H9 (cell line): ENCODE results near the gene LRP1B. TPM values are rescaled to one million over a fixed set of nuclear protein-coding genes. Genes with fewer than 3 reads are reported as not detected.

ENCODE experiments used
- DNase-seq: peaks from one replicate; pipeline ENCODE4 v3.0.0-alpha.2; 2017
- H2AFZ ChIP-seq: one replicate; pipeline ENCODE4 v1.6.1; 2013; ENCODE audit warnings: mild to moderate bottlenecking, low read length, control low read depth, moderate library complexity
- H2AK5ac ChIP-seq: 2 replicates; pipeline ENCODE4 v1.6.1; 2013; ENCODE audit warnings: low read length, control low read depth, mixed read lengths; ENCODE audit not compliant: insufficient read length
- H2BK120ac ChIP-seq: one replicate; pipeline ENCODE4 v1.6.1; 2013; ENCODE audit warnings: low read depth, mild to moderate bottlenecking, low read length, control low read depth, inconsistent platforms; ENCODE audit not compliant: poor library complexity, severe bottlenecking
- H2BK12ac ChIP-seq: 2 replicates; pipeline ENCODE4 v1.6.1; 2013; ENCODE audit warnings: low read length, control low read depth, mixed read lengths, low read depth; ENCODE audit not compliant: insufficient read length
- H2BK15ac ChIP-seq: 2 replicates; pipeline ENCODE4 v1.6.1; 2013; ENCODE audit warnings: low read depth, low read length, control low read depth
- H2BK20ac ChIP-seq: one replicate; pipeline ENCODE4 v1.6.1; 2013; ENCODE audit warnings: low read depth, mild to moderate bottlenecking, low read length, control low read depth, inconsistent platforms; ENCODE audit not compliant: poor library complexity, severe bottlenecking
- H2BK5ac ChIP-seq: 2 replicates; pipeline ENCODE4 v1.6.1; 2013; ENCODE audit warnings: low read length, control low read depth, mixed read lengths; ENCODE audit not compliant: insufficient read length
- H3K14ac ChIP-seq: 2 replicates; pipeline ENCODE4 v1.6.1; 2013; ENCODE audit warnings: low read length, control low read depth; ENCODE audit not compliant: insufficient read depth
- H3K18ac ChIP-seq: 2 replicates; pipeline ENCODE4 v1.6.1; 2013; ENCODE audit warnings: low read depth, mild to moderate bottlenecking, mixed read lengths, low read length, control low read depth; ENCODE audit not compliant: insufficient read length
- H3K23ac ChIP-seq: 2 replicates; pipeline ENCODE4 v1.6.1; 2013; ENCODE audit warnings: low read length, control low read depth, mixed read lengths, low read depth; ENCODE audit not compliant: insufficient read length
- H3K23me2 ChIP-seq: 2 replicates; pipeline ENCODE4 v1.6.1; 2013; ENCODE audit warnings: low read depth, mild to moderate bottlenecking, mixed read lengths, low read length, control low read depth; ENCODE audit not compliant: insufficient read length, poor library complexity, severe bottlenecking
- H3K27ac ChIP-seq: 2 replicates; pipeline ENCODE4 v1.5.1; 2013; ENCODE audit warnings: low read length, control low read depth, mixed read lengths, low read depth; ENCODE audit not compliant: insufficient read length
- H3K27me3 ChIP-seq: 2 replicates; pipeline ENCODE4 v1.6.1; 2013; ENCODE audit warnings: low read length, control low read depth, inconsistent platforms; ENCODE audit not compliant: insufficient read depth
- H3K4ac ChIP-seq: 2 replicates; pipeline ENCODE4 v1.6.1; 2013; ENCODE audit warnings: low read depth, mild to moderate bottlenecking, control low read depth, inconsistent platforms, low read length, moderate library complexity
- H3K4me1 ChIP-seq: 2 replicates; pipeline ENCODE4 v1.6.1; 2013; ENCODE audit warnings: low read length, control low read depth, inconsistent platforms; ENCODE audit not compliant: insufficient read depth
- H3K4me2 ChIP-seq: 2 replicates; pipeline ENCODE4 v1.6.1; 2013; ENCODE audit warnings: low read length, control low read depth, mixed read lengths; ENCODE audit not compliant: insufficient read length, insufficient read depth
- H3K56ac ChIP-seq: 2 replicates; pipeline ENCODE4 v1.6.1; 2013; ENCODE audit warnings: low read depth, mild to moderate bottlenecking, mixed read lengths, low read length, control low read depth; ENCODE audit not compliant: insufficient read length
- H3K79me1 ChIP-seq: 2 replicates; pipeline ENCODE4 v1.6.1; 2013; ENCODE audit warnings: low read depth, mild to moderate bottlenecking, moderate library complexity, low read length, control low read depth, inconsistent platforms; ENCODE audit not compliant: insufficient read depth, poor library complexity, severe bottlenecking
- H3K79me2 ChIP-seq: 2 replicates; pipeline ENCODE4 v1.6.1; 2013; ENCODE audit warnings: low read length, control low read depth, inconsistent platforms; ENCODE audit not compliant: insufficient read depth
- H3K9ac ChIP-seq: 2 replicates; pipeline ENCODE4 v1.6.1; 2013; ENCODE audit warnings: low read length, control low read depth, mixed read lengths; ENCODE audit not compliant: insufficient read length; ENCODE audit errors: extremely low read depth
- H3K9me3 ChIP-seq: one replicate; pipeline ENCODE4 v1.6.1; 2013; ENCODE audit warnings: low read depth, low read length, inconsistent platforms; ENCODE audit not compliant: control insufficient read depth
- H3T11ph ChIP-seq: one replicate; pipeline ENCODE4 v1.6.1; 2013; ENCODE audit warnings: mild to moderate bottlenecking, low read length, control low read depth, inconsistent platforms
- H4K20me1 ChIP-seq: one replicate; pipeline ENCODE4 v1.6.1; 2013; ENCODE audit not compliant: control insufficient read depth, insufficient read length, insufficient read depth
- H4K5ac ChIP-seq: 2 replicates; pipeline ENCODE4 v1.6.1; 2013; ENCODE audit warnings: low read depth, mild to moderate bottlenecking, mixed read lengths, low read length, control low read depth; ENCODE audit not compliant: insufficient read length
- H4K8ac ChIP-seq: replicated peaks from 2 replicates; pipeline ENCODE4 v1.6.1; 2013; ENCODE audit warnings: low read length, control low read depth, mixed read lengths, low read depth; ENCODE audit not compliant: insufficient read length
- H4K91ac ChIP-seq: 2 replicates; pipeline ENCODE4 v1.6.1; 2013; ENCODE audit warnings: low read depth, mild to moderate bottlenecking, moderate library complexity, mixed read lengths, low read length, control low read depth; ENCODE audit not compliant: insufficient read length
- H3K27ac Mint-ChIP-seq, 3 experiments: 2 replicates in 2 of 3; 3 replicates in 1 of 3; pipeline ENCODE4 v1.8.0; 2020 to 2021; ENCODE audit warnings: mixed read lengths in 3 of 3, mild to moderate bottlenecking in 1 of 3, moderate library complexity in 1 of 3
- H3K27me3 Mint-ChIP-seq: 2 replicates; pipeline ENCODE4 v1.8.0; 2021; ENCODE audit warnings: low read depth, mild to moderate bottlenecking, moderate library complexity, mixed read lengths
- H3K36me3 Mint-ChIP-seq, 3 experiments: 2 replicates in 2 of 3; 3 replicates in 1 of 3; pipeline ENCODE4 v1.8.0; 2020 to 2021; ENCODE audit warnings: low read depth in 3 of 3, mixed read lengths in 3 of 3; ENCODE audit not compliant: insufficient read depth in 1 of 3
- H3K4me1 Mint-ChIP-seq, 2 experiments: 2 replicates each; pipeline ENCODE4 v1.8.0; 2020; ENCODE audit warnings: mixed read lengths in 2 of 2
- H3K4me3 Mint-ChIP-seq, 2 experiments: 2 replicates in 1 of 2; 3 replicates in 1 of 2; pipeline ENCODE4 v1.8.0; 2020 to 2021; ENCODE audit warnings: mild to moderate bottlenecking in 2 of 2, mixed read lengths in 2 of 2, moderate library complexity in 1 of 2
- H3K9me3 Mint-ChIP-seq, 2 experiments: 2 replicates in 1 of 2; 3 replicates in 1 of 2; pipeline ENCODE4 v1.8.0; 2020; ENCODE audit warnings: mild to moderate bottlenecking in 2 of 2, mixed read lengths in 2 of 2, moderate library complexity in 1 of 2
- CTCF ChIP-seq: fragments of 200-600 bp; sonication (generic); conservative IDR thresholded peaks from 3 replicates; pipeline ENCODE4 v1.8.0; 2021; ENCODE audit warnings: antibody characterized with exemption, mild to moderate bottlenecking
- WGBS: extraction: QIAGEN DNeasy Blood & Tissue Kit; methylation state at CpG from one replicate; pipeline ENCODE4 v1.1.7; 2013; ENCODE audit warnings: missing lambda C conversion rate, low lambda C conversion rate, mixed read lengths; ENCODE audit not compliant: insufficient read length; ENCODE audit errors: extremely low coverage; 5-methylcytosine and 5-hydroxymethylcytosine counted together
- total RNA-seq: library from RNA; stranded (reverse); gene quantifications from 2 replicates; pipeline ENCODE4 v1.2.1, GENCODE V29; 2021

Gene LRP1B
- total RNA-seq, 1 experiment from 2014 or later, result not detected

- H3K4me3 Mint-ChIP-seq, result no peak overlapping the region
- H4K91ac ChIP-seq, result no peak overlapping the region
- no peaks in the 10 kb centered on the region for H3K4me1 ChIP-seq
- no peak overlapping the region for H2BK5ac ChIP-seq
- H4K5ac ChIP-seq, result no peak overlapping the region
- no peaks in the 10 kb centered on the region for H4K20me1 ChIP-seq
- no peak overlapping the region for H2BK15ac ChIP-seq
- H3K79me1 ChIP-seq, result no peaks in the 10 kb centered on the region
- no peak overlapping the region for H2AFZ ChIP-seq
- TF ChIP-seq CTCF, result no peak
- no peak overlapping the region for H2AK5ac ChIP-seq
- H3K18ac ChIP-seq, result no peak overlapping the region
- no peaks in the 10 kb centered on the region for H3K9me3 Mint-ChIP-seq
- H2BK20ac ChIP-seq, result no peak overlapping the region
- no peak overlapping the region for H3K27ac Mint-ChIP-seq
- no peak overlapping the region for H3K56ac ChIP-seq
- H3K4me1 Mint-ChIP-seq, result peaks cover 0 to 5% of the 10 kb centered on the region in 2 experiments; a peak in 2 of 4 replicates
- no peak overlapping the region for H3K14ac ChIP-seq
- no peak overlapping the region for H3K23ac ChIP-seq
- no peak overlapping the region for H3K4ac ChIP-seq
- no peaks in the 10 kb centered on the region for H3K23me2 ChIP-seq
- no peak overlapping the region for H3T11ph ChIP-seq
- no peak for DNase-seq
- no peaks in the 10 kb centered on the region for H3K27me3 Mint-ChIP-seq
- no peak overlapping the region for H3K4me2 ChIP-seq
- no peaks in the 10 kb centered on the region for H3K36me3 Mint-ChIP-seq
- no peaks in the 10 kb centered on the region for H3K79me2 ChIP-seq
- H3K9ac ChIP-seq, result no peak overlapping the region
- no peak overlapping the region for H2BK120ac ChIP-seq
- no peaks in the 10 kb centered on the region for H3K9me3 ChIP-seq
- H4K8ac ChIP-seq, result no peak overlapping the region
- no peaks in the 10 kb centered on the region for H3K27me3 ChIP-seq
- H3K27ac ChIP-seq, result no peak overlapping the region
- no peak overlapping the region for H2BK12ac ChIP-seq
- WGBS, result no CpG with 5 or more reads among the region's 2 CpGs
Observed at GRCh38 chr2:142095647-142096046, 35.2 kb downstream of the LRP1B start.
